GM13977 (cell line): ENCODE data around the gene FOXK1.

Experiments used
- DNase-seq: peaks from one replicate; pipeline ENCODE4 v3.0.0; 2012; ENCODE audit warnings: low spot score
- in situ Hi-C: fragments of 300-500 bp; cut with MboI; formaldehyde crosslinking; loops from one replicate; pipeline ENCODE4 v1.12.0; 2022; ENCODE audit warnings: low sequenced_read_pairs, low pct_unique_long_range_greater_than_20kb, mixed read lengths, inconsistent platforms; ENCODE audit not compliant: unreplicated experiment
- TF ChIP-seq, protein P1 (sequence below): IDR thresholded peaks from 2 replicates; pipeline ENCODE4 v1.5.1; 2012; ENCODE audit warnings: mild to moderate bottlenecking, control low read depth; ENCODE audit not compliant: insufficient read depth; ENCODE audit errors: extremely low read depth, missing control alignments

FOXK1 gene

DNA sequence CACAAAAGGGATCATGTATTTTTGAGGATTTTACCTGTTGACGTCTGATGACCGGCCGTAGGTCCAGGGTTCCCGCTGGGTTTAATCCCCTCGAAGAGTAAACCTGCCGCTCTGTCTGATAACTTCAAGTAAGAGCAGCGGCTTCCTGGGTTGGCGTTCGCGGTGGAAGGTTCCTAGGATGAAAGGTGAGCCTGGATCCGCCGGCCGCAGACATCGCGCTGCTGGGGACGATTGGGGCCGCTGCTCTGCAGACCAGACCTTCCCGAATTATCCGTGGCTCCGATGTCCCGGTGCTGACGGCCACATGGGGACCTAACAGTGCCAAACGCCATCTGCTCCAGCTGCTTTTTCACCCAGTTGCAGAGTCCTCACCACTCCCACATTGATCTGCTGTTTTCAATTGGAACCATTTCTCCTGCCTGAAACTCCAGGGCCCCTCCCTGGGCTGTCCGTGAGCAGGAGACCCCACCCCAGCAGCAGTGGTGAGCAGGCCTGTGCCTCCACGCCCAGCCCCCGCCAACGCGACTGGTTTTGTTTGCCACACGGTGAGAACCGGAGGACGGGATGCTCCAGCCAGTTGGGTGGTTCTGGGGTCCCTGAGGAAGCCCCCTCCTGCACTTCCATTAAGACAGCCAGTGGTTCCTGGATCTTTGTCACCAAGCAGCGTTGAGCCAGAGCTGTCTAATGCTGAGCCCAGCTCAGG lies 81.1 kb downstream of the FOXK1 start:
- TF ChIP-seq, protein P1, sequence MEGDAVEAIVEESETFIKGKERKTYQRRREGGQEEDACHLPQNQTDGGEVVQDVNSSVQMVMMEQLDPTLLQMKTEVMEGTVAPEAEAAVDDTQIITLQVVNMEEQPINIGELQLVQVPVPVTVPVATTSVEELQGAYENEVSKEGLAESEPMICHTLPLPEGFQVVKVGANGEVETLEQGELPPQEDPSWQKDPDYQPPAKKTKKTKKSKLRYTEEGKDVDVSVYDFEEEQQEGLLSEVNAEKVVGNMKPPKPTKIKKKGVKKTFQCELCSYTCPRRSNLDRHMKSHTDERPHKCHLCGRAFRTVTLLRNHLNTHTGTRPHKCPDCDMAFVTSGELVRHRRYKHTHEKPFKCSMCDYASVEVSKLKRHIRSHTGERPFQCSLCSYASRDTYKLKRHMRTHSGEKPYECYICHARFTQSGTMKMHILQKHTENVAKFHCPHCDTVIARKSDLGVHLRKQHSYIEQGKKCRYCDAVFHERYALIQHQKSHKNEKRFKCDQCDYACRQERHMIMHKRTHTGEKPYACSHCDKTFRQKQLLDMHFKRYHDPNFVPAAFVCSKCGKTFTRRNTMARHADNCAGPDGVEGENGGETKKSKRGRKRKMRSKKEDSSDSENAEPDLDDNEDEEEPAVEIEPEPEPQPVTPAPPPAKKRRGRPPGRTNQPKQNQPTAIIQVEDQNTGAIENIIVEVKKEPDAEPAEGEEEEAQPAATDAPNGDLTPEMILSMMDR, result no peak
- DNase-seq, result no peak
- in situ Hi-C loops, result no loop called here

DNA sequence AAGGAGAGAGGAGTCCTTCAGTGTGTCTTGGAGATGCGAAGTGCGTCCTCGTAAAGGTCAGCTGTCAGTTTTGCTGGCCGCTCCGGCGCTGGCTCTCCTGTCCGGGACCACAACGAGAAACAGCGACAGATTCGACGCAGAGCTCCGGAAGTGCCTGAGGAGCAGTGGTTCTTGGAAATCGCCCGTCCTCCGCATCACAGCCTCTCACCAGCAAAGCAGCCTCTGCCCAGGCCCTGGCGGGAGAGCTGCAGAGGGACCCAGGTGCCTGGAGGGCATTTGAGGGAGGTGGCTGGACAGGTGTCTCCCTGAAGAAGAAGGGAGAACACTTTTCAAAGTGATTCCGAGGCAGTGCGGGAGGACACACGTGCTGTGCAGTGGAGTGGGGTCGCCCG lies 81.7 kb downstream of the FOXK1 start:
- DNase-seq, result no peak
- in situ Hi-C loops, result no loop called here
- TF ChIP-seq, protein P1, result no peak

DNA sequence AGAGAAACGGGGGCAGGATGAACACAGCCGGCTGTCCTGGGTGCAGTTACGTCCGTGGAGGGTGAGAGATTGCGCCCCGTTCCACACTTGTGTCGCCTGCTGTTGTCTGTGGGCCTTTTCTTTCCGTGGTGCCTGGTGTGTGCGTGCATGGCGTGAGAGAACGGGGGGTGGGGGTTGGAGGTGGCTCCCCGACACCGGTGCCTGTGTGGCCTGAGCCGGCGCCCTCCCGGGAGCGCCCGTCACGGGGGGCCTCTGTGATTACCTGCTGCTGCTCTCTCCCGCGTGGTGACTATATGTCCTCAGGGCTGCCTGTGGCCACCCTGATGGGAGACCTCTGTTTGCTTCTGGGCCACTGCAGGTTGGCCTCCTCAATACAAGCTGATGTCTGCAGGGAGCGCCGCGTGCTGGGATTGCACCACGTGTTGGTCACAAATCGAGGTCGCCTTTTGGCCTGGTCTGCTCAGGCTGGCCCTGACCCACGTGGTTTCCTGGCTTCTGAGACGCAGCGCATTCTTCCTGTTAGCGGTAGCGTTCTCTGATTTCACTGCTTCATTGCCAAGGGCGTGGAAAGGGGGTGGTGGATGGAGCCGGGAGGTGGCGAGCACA lies 82.4 kb downstream of the FOXK1 start:
- in situ Hi-C loops, result no loop called here
- DNase-seq, result no peak
- TF ChIP-seq, protein P1, result no peak

DNA sequence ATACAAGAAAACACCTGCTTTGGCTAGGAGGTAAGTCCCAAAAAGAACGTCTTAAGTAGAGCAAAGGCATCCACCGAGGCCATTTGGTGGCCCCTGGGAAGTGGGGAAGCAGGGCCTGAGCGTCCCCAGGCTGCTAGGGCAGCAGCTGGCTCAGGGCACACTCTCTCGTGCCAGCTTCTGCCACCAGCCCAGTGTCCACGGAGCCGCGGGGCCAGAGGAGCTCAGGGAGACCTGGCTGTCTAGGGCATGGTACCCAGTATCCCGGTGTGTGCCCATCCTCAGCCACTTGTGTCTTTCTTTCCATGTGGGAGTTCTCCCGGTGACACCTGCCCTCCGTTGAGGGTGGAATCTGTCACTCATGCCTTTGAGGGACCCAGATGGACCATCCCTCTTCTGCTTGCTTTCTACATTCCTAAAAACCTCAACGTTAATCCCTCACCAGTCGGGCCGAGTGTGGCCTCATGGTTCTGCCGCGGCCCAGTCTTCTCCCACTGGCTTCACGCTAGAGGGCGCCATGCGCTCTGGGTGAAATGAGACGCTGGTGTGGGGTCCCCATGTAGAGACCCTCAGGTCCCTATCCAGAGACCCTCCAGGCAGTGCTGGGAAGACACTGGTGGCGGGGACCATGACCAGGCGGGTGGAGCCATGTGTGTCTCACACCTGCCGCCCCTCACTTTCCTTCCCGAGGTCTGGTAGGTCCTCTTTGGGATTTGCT lies 83.8 kb downstream of the FOXK1 start:
- TF ChIP-seq, protein P1, result peak; percentile 38
- DNase-seq, result no peak
- in situ Hi-C loops, result no loop called here

DNA sequence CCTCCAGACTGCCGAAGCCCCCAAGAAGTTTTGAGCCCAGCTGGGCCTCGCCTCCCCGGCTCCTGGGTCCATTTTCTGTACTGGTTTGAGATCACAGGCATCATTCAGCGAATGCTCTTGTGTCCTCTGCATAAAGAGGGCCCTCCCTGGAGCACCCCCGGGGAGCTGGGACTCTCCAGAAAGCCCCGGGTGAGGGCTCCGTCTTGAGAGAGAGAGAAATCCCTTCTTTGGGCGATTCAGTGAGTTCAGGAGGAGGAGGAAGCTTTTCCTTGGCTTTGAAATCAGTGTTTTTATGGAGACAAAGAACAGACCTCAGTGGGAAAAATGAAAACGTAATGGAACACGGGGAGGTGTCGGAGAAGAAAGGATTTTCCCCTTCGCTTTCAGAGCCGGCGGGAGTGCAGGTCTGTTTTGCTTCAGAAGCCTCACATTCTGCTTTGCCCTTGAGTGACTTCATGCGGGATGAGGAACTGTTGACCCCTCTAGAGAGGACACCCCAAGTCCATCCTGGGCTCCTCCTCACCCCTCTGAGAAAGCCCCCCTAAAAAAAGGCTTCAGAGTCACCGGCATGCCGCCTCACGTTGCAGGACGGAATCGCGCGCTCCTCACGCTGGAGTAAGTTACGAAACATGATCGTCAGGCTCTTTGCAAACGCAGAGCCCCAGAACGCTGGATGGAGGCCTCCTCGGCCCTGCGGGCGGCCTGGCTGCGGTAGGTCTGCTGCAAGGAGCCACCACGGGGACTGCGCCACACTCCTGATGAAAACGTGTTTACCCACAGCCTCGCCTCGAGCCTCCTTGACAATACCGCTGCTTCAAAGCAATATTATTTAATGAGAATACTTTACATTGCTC lies 84.8 kb downstream of the FOXK1 start:
- no peak for DNase-seq
- TF ChIP-seq, protein P1, result no peak
- in situ Hi-C loops, result no loop called here
